ENCODE data around the gene KDM4B.

The KDM4B gene

GRCh38 chr19:5124111-5124855 lies 155.4 kb downstream of the KDM4B start:
- DNase-seq: no peak
- Histone ChIP-seq H3K27me3 (replicated peaks; ENCODE audit: control insufficient read depth, insufficient read depth, low read length, poor library complexity, severe bottlenecking) (no peaks in the 10 kb centered on the region), H3K4me3 (ENCODE audit: insufficient read depth, low read depth, low read length, poor library complexity, severe bottlenecking) (no peak overlapping the region), H3K4me1 (ENCODE audit: control insufficient read depth, insufficient read depth, low read length, poor library complexity, severe bottlenecking) (no peaks in the 10 kb centered on the region), H3K36me3 (ENCODE audit: control insufficient read depth, insufficient read depth, low read length) (peaks cover 17% of the 10 kb centered on the region), H3K9me3 (ENCODE audit: control insufficient read depth, low read length) (no peaks in the 10 kb centered on the region), H3K27ac (ENCODE audit: insufficient read depth, low read length, poor library complexity, severe bottlenecking) (no peak overlapping the region)

- Histone ChIP-seq H3K36me3 (ENCODE audit: control insufficient read depth, insufficient read depth, low read length) (peaks cover 12% of the 10 kb centered on the region), H3K27me3 (replicated peaks; ENCODE audit: control insufficient read depth, insufficient read depth, low read length, poor library complexity, severe bottlenecking) (no peaks in the 10 kb centered on the region), H3K4me3 (ENCODE audit: insufficient read depth, low read depth, low read length, poor library complexity, severe bottlenecking) (no peak overlapping the region), H3K27ac (ENCODE audit: insufficient read depth, low read length, poor library complexity, severe bottlenecking) (no peak overlapping the region), H3K9me3 (ENCODE audit: control insufficient read depth, low read length) (no peaks in the 10 kb centered on the region), H3K4me1 (ENCODE audit: control insufficient read depth, insufficient read depth, low read length, poor library complexity, severe bottlenecking) (no peaks in the 10 kb centered on the region)
- DNase-seq: no peak
These were observed 156.5 kb downstream of the KDM4B start for GRCh38 chr19:5125376-5125775.

DNA sequence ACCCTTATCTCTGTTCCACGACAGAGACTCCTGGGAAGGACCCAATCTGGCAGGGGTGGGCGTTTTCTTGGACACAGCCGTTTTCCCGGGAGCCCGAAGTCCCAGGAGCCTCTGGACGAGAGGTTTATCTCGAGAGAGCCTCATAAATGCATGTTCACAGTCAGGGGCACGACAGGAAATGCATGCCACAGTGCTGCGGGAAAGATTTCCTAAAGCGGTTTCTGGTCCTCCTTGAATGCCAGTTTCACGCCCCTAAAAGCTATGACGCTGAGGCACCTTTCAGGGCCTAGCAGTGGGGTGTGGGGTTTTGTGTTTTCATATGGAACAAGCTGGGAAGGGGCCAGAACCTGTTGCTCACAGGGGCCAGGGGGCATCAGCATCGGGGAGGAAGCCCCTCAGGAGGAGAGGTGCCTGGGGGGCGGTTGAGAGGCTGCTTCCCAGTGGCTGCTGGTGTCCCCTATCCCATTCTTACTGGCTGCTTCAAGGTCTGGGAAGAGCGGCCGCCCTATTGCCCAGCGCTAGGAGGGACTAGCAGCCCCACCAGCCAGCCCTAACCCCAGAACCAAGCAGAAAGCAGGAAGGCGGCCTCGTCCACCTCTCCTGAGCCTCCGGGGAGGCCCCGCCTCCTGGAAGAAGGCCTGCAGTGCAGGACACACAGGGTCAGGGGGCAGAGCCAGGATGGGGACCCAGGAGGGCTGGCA lies 157.0 kb downstream of the KDM4B start:
- H3K4me1 ChIP-seq (ENCODE audit: control insufficient read depth, insufficient read depth, low read length, poor library complexity, severe bottlenecking): peaks cover 2% of the 10 kb centered on the region
- H3K9me3 ChIP-seq (ENCODE audit: control insufficient read depth, low read length): no peaks in the 10 kb centered on the region
- peaks cover 11% of the 10 kb centered on the region for H3K36me3 ChIP-seq (ENCODE audit: control insufficient read depth, insufficient read depth, low read length)
- no peak overlapping the region for H3K27ac ChIP-seq (ENCODE audit: insufficient read depth, low read length, poor library complexity, severe bottlenecking)
- no peak for DNase-seq
- no peak overlapping the region for H3K4me3 ChIP-seq (ENCODE audit: insufficient read depth, low read depth, low read length, poor library complexity, severe bottlenecking)
- no peaks in the 10 kb centered on the region for H3K27me3 ChIP-seq (replicated peaks; ENCODE audit: control insufficient read depth, insufficient read depth, low read length, poor library complexity, severe bottlenecking)

GRCh38 chr19:5126498-5127223 lies 157.7 kb downstream of the KDM4B start:
- no peak overlapping the region for H3K27ac ChIP-seq (ENCODE audit: insufficient read depth, low read length, poor library complexity, severe bottlenecking)
- no peaks in the 10 kb centered on the region for H3K9me3 ChIP-seq (ENCODE audit: control insufficient read depth, low read length)
- H3K4me1 ChIP-seq (ENCODE audit: control insufficient read depth, insufficient read depth, low read length, poor library complexity, severe bottlenecking): peaks cover 5% of the 10 kb centered on the region
- no peak overlapping the region for H3K4me3 ChIP-seq (ENCODE audit: insufficient read depth, low read depth, low read length, poor library complexity, severe bottlenecking)
- peaks cover 6% of the 10 kb centered on the region for H3K36me3 ChIP-seq (ENCODE audit: control insufficient read depth, insufficient read depth, low read length)
- DNase-seq: no peak
- H3K27me3 ChIP-seq (replicated peaks; ENCODE audit: control insufficient read depth, insufficient read depth, low read length, poor library complexity, severe bottlenecking): no peaks in the 10 kb centered on the region

GRCh38 chr19:5127717-5128116 lies 158.8 kb downstream of the KDM4B start:
- Histone ChIP-seq H3K4me3 (ENCODE audit: insufficient read depth, low read depth, low read length, poor library complexity, severe bottlenecking) (no peak overlapping the region), H3K27me3 (replicated peaks; ENCODE audit: control insufficient read depth, insufficient read depth, low read length, poor library complexity, severe bottlenecking) (no peaks in the 10 kb centered on the region), H3K27ac (ENCODE audit: insufficient read depth, low read length, poor library complexity, severe bottlenecking) (no peak overlapping the region), H3K36me3 (ENCODE audit: control insufficient read depth, insufficient read depth, low read length) (peaks cover 5% of the 10 kb centered on the region), H3K4me1 (ENCODE audit: control insufficient read depth, insufficient read depth, low read length, poor library complexity, severe bottlenecking) (peaks cover 5% of the 10 kb centered on the region), H3K9me3 (ENCODE audit: control insufficient read depth, low read length) (no peaks in the 10 kb centered on the region)
- DNase-seq: no peak

DNA sequence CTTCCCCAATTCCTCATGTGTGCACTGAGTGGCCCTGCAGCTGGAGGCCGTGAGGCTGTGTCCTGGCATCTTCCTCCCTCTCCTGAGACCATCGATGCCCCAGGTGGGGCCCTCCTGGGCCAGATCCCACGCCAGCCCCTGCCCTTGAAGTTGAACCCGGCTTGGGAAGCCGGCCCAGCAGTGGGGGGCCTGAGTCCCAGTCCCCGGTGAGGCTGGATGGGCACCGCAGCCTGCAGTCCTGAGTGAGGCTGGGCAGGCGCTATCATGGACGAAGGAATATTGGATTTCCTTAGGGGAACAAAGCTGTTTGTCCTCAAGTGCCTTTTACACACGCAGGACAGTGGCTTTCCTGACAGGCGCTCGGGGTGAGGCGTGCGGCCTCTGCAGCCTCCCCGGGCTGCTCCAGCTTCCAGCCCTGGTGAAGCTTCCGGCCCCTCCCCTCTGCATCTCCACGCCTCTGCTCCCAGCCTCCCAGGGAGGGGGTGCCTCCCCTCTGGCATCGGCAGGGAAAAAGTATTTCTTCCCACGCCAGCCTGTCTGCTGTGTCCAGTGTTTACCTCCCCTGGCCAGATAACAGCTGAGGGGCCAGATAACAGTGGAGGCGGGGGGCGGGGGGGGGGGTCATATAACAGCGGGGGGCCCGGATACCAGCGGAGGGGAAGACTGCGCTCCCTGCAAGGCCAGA lies 159.5 kb downstream of the KDM4B start:
- Histone ChIP-seq H3K36me3 (ENCODE audit: control insufficient read depth, insufficient read depth, low read length) (no peaks in the 10 kb centered on the region), H3K27ac (ENCODE audit: insufficient read depth, low read length, poor library complexity, severe bottlenecking) (no peak overlapping the region), H3K27me3 (replicated peaks; ENCODE audit: control insufficient read depth, insufficient read depth, low read length, poor library complexity, severe bottlenecking) (no peaks in the 10 kb centered on the region), H3K4me1 (ENCODE audit: control insufficient read depth, insufficient read depth, low read length, poor library complexity, severe bottlenecking) (peaks cover 5% of the 10 kb centered on the region), H3K9me3 (ENCODE audit: control insufficient read depth, low read length) (no peaks in the 10 kb centered on the region), H3K4me3 (ENCODE audit: insufficient read depth, low read depth, low read length, poor library complexity, severe bottlenecking) (no peak overlapping the region)
- DNase-seq: no peak

- H3K27ac ChIP-seq (ENCODE audit: insufficient read depth, low read length, poor library complexity, severe bottlenecking): no peak overlapping the region
- H3K9me3 ChIP-seq (ENCODE audit: control insufficient read depth, low read length): no peaks in the 10 kb centered on the region
- no peak for DNase-seq
- peaks cover 4% of the 10 kb centered on the region for H3K36me3 ChIP-seq (ENCODE audit: control insufficient read depth, insufficient read depth, low read length)
- no peaks in the 10 kb centered on the region for H3K27me3 ChIP-seq (replicated peaks; ENCODE audit: control insufficient read depth, insufficient read depth, low read length, poor library complexity, severe bottlenecking)
- H3K4me1 ChIP-seq (ENCODE audit: control insufficient read depth, insufficient read depth, low read length, poor library complexity, severe bottlenecking): peaks cover 5% of the 10 kb centered on the region
- no peak overlapping the region for H3K4me3 ChIP-seq (ENCODE audit: insufficient read depth, low read depth, low read length, poor library complexity, severe bottlenecking)
These were observed 160.1 kb downstream of the KDM4B start for GRCh38 chr19:5128936-5129389.

GRCh38 chr19:5129691-5130090 lies 160.8 kb downstream of the KDM4B start:
- Histone ChIP-seq H3K27ac (ENCODE audit: insufficient read depth, low read length, poor library complexity, severe bottlenecking) (no peak overlapping the region), H3K9me3 (ENCODE audit: control insufficient read depth, low read length) (no peaks in the 10 kb centered on the region), H3K4me1 (ENCODE audit: control insufficient read depth, insufficient read depth, low read length, poor library complexity, severe bottlenecking) (peaks cover 5% of the 10 kb centered on the region), H3K36me3 (ENCODE audit: control insufficient read depth, insufficient read depth, low read length) (peaks cover 12% of the 10 kb centered on the region), H3K4me3 (ENCODE audit: insufficient read depth, low read depth, low read length, poor library complexity, severe bottlenecking) (no peak overlapping the region), H3K27me3 (replicated peaks; ENCODE audit: control insufficient read depth, insufficient read depth, low read length, poor library complexity, severe bottlenecking) (no peaks in the 10 kb centered on the region)
- no peak for DNase-seq

DNA sequence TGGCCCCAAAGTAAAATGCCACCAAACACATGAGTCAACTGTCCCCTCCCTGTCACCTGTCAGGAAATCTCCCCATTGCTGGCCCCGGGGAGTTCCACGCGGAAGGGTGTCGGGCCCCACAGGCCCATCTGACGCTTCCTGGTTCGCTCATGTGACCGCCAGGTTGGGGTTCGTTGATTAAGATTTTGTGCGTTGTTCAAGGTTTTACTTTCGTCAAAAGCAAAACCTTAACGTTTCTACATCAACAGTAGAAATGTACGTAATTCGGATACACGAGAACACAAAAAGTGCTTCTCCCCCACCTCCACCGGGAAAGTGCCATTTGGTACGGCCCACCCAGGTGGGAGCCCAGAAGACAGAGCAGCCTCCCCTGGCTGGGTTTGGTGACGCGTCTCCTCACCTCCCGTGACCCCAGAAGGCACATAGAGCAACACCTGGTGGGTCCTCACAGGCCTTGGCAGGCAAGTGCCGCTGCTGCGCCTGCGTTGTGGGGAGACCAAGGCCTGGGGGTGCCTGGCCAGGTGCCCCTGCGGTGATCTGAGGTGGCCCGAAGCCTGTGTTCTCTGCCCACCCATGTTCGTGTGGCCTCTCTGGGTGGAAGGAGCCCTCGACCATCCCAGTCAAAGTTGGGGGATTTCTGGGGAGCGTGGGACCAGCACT lies 161.6 kb downstream of the KDM4B start:
- peak; percentile 30 to 50 (median 39) for DNase-seq
- H3K27me3 ChIP-seq (replicated peaks; ENCODE audit: control insufficient read depth, insufficient read depth, low read length, poor library complexity, severe bottlenecking): no peaks in the 10 kb centered on the region
- no peak overlapping the region for H3K4me3 ChIP-seq (ENCODE audit: insufficient read depth, low read depth, low read length, poor library complexity, severe bottlenecking)
- H3K36me3 ChIP-seq (ENCODE audit: control insufficient read depth, insufficient read depth, low read length): peaks cover 16% of the 10 kb centered on the region
- peaks cover 5% of the 10 kb centered on the region for H3K4me1 ChIP-seq (ENCODE audit: control insufficient read depth, insufficient read depth, low read length, poor library complexity, severe bottlenecking)
- no peaks in the 10 kb centered on the region for H3K9me3 ChIP-seq (ENCODE audit: control insufficient read depth, low read length)
- H3K27ac ChIP-seq (ENCODE audit: insufficient read depth, low read length, poor library complexity, severe bottlenecking): peak overlapping the region; percentile 21

All from effector memory CD4-positive, alpha-beta T cell (primary cell).